K562 (cell line): ENCODE measurements around the gene RNF181.

Experiments used
- POLR2A ChIP-seq: fragments of 450-650 bp; conservative IDR thresholded peaks from 2 replicates; pipeline ENCODE4 v1.6.1; 2016
- TAL1 ChIP-seq: fragments of 450-650 bp; IDR thresholded peaks from 2 replicates; pipeline ENCODE4 v1.6.1; 2016; ENCODE audit warnings: mild to moderate bottlenecking
- TF ChIP-seq, protein P1 (sequence below), 2 experiments: fragments of 450-650 bp in 1 of 2; sonication (generic) in 1 of 2; formaldehyde crosslinking; conservative IDR thresholded peaks; 2 replicates each; pipeline versions ENCODE4 v1.4.0 to v1.8.1; 2020 to 2022; ENCODE audit warnings: mild to moderate bottlenecking in 1 of 2, missing genetic modification reagents in 1 of 2

DNA sequence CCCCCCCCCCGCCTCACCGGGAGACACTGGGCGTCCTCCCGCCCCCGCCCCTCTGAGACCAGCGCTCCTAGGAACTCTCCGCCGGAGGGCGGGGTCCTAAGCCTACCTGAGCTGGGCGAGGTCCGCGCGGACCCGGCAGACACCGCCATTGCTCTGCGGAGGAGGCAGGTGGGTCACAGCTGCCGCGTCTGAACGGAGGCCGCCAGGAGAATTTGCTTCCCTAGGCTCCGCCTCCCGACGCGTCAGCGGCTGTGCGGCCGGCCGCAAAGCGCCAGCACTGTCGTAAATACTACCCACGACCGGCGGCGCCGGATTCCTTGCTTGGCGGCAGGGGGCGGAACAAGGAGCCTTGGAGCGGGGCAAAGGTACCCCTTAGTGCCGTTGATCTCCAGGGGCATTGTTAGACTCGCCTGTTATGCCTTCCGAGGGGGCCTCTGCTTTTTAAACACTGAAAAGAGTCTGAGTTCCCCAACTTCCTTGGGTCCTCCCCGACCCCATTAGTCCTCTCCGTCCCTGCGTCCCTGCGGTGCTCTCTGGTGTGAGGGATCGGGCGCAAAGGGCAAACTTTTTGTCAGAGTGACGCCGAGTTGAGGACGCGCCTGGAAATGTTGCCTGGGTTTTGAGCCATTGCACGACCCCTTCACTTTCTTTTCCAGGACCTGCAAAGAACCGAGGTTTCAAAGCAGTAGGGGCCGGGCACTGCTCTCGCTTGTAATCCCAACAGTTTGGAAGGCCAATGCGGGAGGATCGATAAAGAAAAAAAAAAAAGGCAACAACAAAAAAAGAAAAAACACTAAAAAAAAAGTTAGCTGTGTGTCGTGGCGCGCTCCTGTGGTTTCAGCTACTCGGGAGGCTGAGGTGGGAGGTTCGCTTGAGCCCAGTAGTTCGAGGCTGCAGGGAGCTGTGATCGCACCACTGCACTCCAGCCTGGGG, 34.0 kb upstream of the RNF181 start, which contains the start of gene GGCX:
- TF ChIP-seq POLR2A: peak; percentile 95
- TF ChIP-seq, protein P1, sequence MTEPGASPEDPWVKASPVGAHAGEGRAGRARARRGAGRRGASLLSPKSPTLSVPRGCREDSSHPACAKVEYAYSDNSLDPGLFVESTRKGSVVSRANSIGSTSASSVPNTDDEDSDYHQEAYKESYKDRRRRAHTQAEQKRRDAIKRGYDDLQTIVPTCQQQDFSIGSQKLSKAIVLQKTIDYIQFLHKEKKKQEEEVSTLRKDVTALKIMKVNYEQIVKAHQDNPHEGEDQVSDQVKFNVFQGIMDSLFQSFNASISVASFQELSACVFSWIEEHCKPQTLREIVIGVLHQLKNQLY (CRISPR knock-in tag; conservative IDR thresholded peaks at IDR 0.05): no peak
- TF ChIP-seq TAL1: no peak
